ENCODE measurements around the gene UGP2. TPM values are rescaled to one million over a fixed set of nuclear protein-coding genes. Genes with fewer than 3 reads are reported as not detected.

UGP2 gene
- total and polyA plus RNA-seq, 2 of the 8 experiments (the other 6 are each of a cell fraction or from before 2014, with no cell fraction given), result 278 to 956 TPM

DNA sequence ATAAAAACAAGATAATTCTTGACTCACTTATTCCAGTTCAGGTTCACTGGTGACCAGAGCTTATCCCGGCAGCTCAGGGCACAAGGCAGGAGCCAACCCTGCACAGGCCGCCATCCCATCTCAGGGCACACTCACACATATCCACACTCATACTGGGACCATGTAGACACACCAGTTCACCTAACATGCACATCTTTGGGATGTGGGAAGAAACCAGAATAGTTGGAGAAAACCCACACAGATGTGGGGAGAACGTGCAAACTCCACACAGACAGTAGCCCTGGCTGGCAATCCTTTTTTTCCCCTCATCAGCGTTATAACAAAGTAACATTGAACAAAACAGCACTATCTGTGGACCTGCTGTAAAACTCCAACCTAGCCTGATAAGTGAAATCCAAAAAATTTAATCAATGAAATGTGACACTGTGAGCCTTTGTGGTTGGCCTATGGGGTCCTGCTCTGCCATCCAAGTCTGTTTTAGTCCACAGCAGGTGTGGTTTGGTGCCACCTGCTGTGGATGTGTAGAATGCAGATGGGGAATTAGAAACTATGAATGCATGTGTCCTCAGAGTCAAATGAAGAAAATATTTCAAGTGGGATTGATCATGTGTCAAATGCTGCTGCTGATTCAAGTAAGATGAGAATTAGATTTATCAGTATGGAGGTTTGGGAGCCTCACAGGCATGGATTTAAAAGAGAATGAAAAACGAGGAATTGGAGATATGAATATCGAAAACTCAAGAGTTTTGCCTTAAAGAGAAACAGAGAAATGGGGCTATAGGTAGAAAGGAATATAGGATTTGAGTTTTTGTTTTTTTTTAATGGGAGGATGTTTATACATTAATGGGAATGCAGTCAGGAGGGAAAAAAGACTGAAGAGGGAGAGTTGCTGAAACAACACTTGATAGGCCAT is 47.0 kb downstream of the UGP2 start (continued):
- TF ChIP-seq CTBP2 (IDR thresholded peaks at IDR 0.05; ENCODE audit: borderline replicate concordance, insufficient read depth, insufficient read length, low read length), result no peak
- no peak for TF ChIP-seq POU5F1 (IDR thresholded peaks at IDR 0.05; ENCODE audit: low read depth, low read length)
- TF ChIP-seq GABPA (IDR thresholded peaks at IDR 0.05; ENCODE audit: borderline replicate concordance, insufficient read depth, low read length), result no peak
- no peak for TF ChIP-seq HDAC2 (IDR thresholded peaks at IDR 0.05; ENCODE audit: borderline replicate concordance in 1 of 2, low read depth in 2 of 2, low read length in 2 of 2)
- no peak for TF ChIP-seq SUZ12 (IDR thresholded peaks at IDR 0.05; ENCODE audit: low read length)
- TF ChIP-seq POLR2AphosphoS5 (IDR thresholded peaks at IDR 0.05; ENCODE audit: low read depth, low read length), result peak; percentile 90
- TF ChIP-seq TBP (IDR thresholded peaks at IDR 0.05; ENCODE audit: low read depth, low read length), result no peak
- no peak for TF ChIP-seq KDM1A (IDR thresholded peaks at IDR 0.05; ENCODE audit: borderline replicate concordance, low read length)
- TF ChIP-seq RAD21 (IDR thresholded peaks at IDR 0.05 in 1 of 2, conservative IDR thresholded peaks at IDR 0.05 in 1 of 2; ENCODE audit: low read depth in 2 of 2, low read length in 2 of 2), result peak; percentile 65 to 67
- no peak for TF ChIP-seq RXRA (IDR thresholded peaks at IDR 0.05; ENCODE audit: insufficient read depth, low read depth, low read length)
- TF ChIP-seq TAF7 (optimal IDR thresholded peaks at IDR 0.05; ENCODE audit: borderline replicate concordance, low read depth, low read length), result peak; percentile 17
- TF ChIP-seq ZNF274 (IDR thresholded peaks at IDR 0.05; ENCODE audit: borderline replicate concordance, extremely low read depth, low read length), result no peak
- TF ChIP-seq FOSL1 (IDR thresholded peaks at IDR 0.05; ENCODE audit: insufficient read depth, low read depth, low read length), result no peak
- TF ChIP-seq, protein P1, sequence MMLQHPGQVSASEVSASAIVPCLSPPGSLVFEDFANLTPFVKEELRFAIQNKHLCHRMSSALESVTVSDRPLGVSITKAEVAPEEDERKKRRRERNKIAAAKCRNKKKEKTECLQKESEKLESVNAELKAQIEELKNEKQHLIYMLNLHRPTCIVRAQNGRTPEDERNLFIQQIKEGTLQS (IDR thresholded peaks at IDR 0.05; ENCODE audit: insufficient read depth, low read depth, low read length), result no peak
- no peak for TF ChIP-seq JUN (IDR thresholded peaks at IDR 0.05; ENCODE audit: low read depth, low read length)
- TF ChIP-seq SRF (IDR thresholded peaks at IDR 0.05; ENCODE audit: low read depth, low read length), result no peak
- no peak for TF ChIP-seq CBX8 (IDR thresholded peaks at IDR 0.05; ENCODE audit: borderline replicate concordance, low read depth, low read length)
- no peak for TF ChIP-seq CHD2 (IDR thresholded peaks at IDR 0.05; ENCODE audit: low read length)
- TF ChIP-seq ASH2L (IDR thresholded peaks at IDR 0.05; ENCODE audit: low read length), result no peak
- TF ChIP-seq CEBPB (IDR thresholded peaks at IDR 0.05; ENCODE audit: low read depth, low read length), result no peak
- no peak for TF ChIP-seq NANOG (IDR thresholded peaks at IDR 0.05; ENCODE audit: insufficient read depth, low read depth, low read length, poor library complexity, severe bottlenecking)
- TF ChIP-seq NRF1 (IDR thresholded peaks at IDR 0.05; ENCODE audit: low read depth, low read length), result no peak
- peak in 1 of 2 experiments; percentile 44; a peak in 2 of 3 replicates for TF ChIP-seq POLR2A (IDR thresholded peaks at IDR 0.05; ENCODE audit: control extremely low read depth in 1 of 2, low read depth in 2 of 2, low read length in 2 of 2)

Measured in H1 (cell line).